Measurements from ENCODE around the gene PTRH1.

PTRH1 gene

GRCh38 chr9:127717766-127718165 lies 2.3 kb upstream of the PTRH1 start:
- no peak overlapping the region for H3K4me3 ChIP-seq (ENCODE audit: low read depth, low read length)
- TF ChIP-seq, protein P1, sequence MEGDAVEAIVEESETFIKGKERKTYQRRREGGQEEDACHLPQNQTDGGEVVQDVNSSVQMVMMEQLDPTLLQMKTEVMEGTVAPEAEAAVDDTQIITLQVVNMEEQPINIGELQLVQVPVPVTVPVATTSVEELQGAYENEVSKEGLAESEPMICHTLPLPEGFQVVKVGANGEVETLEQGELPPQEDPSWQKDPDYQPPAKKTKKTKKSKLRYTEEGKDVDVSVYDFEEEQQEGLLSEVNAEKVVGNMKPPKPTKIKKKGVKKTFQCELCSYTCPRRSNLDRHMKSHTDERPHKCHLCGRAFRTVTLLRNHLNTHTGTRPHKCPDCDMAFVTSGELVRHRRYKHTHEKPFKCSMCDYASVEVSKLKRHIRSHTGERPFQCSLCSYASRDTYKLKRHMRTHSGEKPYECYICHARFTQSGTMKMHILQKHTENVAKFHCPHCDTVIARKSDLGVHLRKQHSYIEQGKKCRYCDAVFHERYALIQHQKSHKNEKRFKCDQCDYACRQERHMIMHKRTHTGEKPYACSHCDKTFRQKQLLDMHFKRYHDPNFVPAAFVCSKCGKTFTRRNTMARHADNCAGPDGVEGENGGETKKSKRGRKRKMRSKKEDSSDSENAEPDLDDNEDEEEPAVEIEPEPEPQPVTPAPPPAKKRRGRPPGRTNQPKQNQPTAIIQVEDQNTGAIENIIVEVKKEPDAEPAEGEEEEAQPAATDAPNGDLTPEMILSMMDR (IDR thresholded peaks at IDR 0.05; ENCODE audit: control insufficient read depth, extremely low read depth, insufficient read depth), result no peak
- DNase-seq (ENCODE audit: low read depth), result no peak

DNA sequence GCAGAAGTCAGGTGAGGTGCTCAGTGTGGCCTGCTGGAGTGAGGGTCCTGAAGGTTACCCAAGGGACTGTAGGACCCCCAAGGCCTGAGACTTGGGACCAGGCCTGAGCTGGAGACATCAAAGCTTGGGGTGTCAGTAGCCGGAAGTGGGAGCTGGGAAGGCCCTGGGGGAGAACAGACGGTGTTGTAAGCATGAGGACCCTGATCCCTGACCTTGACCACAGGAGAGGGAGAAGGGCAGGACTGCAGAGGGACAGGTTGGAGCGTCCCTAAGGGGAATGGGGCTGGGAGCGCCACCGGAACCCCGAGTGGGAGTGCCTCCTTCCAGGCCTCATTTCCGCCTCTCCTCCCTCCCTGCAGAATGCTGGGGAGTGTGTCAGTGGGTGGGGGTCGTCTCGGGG lies 949 bp upstream of the PTRH1 start:
- no peak for DNase-seq (ENCODE audit: low read depth)
- peak overlapping the region; percentile 97 for H3K4me3 ChIP-seq (ENCODE audit: low read depth, low read length)
- TF ChIP-seq, protein P1 (IDR thresholded peaks at IDR 0.05; ENCODE audit: control insufficient read depth, extremely low read depth, insufficient read depth), result no peak

DNA sequence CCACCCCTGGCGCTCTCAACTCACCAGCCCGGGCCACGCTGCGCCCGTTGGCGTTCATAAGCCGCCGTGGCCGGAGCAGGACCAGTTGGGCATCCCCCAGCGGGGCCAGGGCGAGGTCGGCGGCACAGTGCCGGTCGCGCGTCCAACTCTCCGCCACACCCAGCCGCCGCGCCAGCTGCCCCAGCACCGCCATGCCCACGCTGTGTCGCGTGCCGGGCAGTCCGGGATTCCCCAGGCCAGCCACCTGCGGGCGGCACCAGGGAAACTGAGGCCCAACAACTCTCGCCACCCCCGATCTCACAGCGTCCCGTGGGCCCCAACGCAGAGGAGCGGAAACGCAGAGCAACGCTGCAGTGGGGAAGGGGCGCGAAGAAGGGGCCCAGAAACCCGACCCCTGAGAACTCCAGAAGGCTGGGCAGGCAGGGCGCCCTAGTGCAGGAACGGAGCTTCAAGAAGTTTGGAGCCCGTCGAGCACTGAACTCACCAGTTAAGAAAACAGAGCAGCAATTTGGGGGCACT lies 453 bp downstream of the PTRH1 start:
- H3K4me3 ChIP-seq (ENCODE audit: low read depth, low read length), result peak overlapping the region; percentile 97
- no peak for DNase-seq (ENCODE audit: low read depth)
- TF ChIP-seq, protein P1 (IDR thresholded peaks at IDR 0.05; ENCODE audit: control insufficient read depth, extremely low read depth, insufficient read depth), result no peak

GRCh38 chr9:127714020-127714750 lies 1.3 kb downstream of the PTRH1 start:
- TF ChIP-seq, protein P1 (IDR thresholded peaks at IDR 0.05; ENCODE audit: control insufficient read depth, extremely low read depth, insufficient read depth), result no peak
- DNase-seq (ENCODE audit: low read depth), result no peak
- H3K4me3 ChIP-seq (ENCODE audit: low read depth, low read length), result peak overlapping the region; percentile 97

- TF ChIP-seq, protein P1 (IDR thresholded peaks at IDR 0.05; ENCODE audit: control insufficient read depth, extremely low read depth, insufficient read depth), result no peak
- H3K4me3 ChIP-seq (ENCODE audit: low read depth, low read length), result no peak overlapping the region
Observed at GRCh38 chr9:127712867-127713266, 2.6 kb downstream of the PTRH1 start.

DNA sequence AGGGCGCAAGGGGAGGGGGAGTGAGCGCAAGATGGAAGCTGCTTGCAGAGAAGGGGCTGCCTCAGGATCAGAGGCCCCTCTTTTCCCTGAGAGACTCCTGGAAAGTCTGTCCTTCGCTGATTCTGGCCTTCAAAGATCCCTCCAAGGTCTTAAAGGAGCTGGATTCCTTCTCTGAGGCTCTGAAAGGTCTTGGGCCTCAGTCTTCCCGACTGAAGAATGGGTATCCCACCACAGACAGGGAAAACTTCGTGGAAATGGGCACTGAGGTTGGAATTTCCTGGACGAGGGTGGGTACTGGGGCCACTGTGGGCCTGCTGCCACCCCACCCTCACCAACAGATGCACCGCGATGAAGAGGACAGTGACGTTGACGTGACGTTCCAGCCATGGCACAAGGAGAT lies 3.1 kb downstream of the PTRH1 start:
- TF ChIP-seq, protein P1 (IDR thresholded peaks at IDR 0.05; ENCODE audit: control insufficient read depth, extremely low read depth, insufficient read depth), result no peak
- DNase-seq (ENCODE audit: low read depth), result no peak
- no peak overlapping the region for H3K4me3 ChIP-seq (ENCODE audit: low read depth, low read length)

More at GRCh38 chr9:127712867-127713266, 2.6 kb downstream of the PTRH1 start:
- DNase-seq (ENCODE audit: low read depth), result no peak
